ENCODE measurements around the gene FLT3.

The FLT3 gene

GRCh38 chr13:27968316-27969081 is 131.9 kb downstream of the FLT3 start:
- no peaks in the 10 kb centered on the region for H3K36me3 Mint-ChIP-seq (ENCODE audit: low read depth)
- peak overlapping the region; percentile 97 for H3K4me3 Mint-ChIP-seq
- peak; percentile 67 for DNase-seq
- H3K9me3 Mint-ChIP-seq, result no peaks in the 10 kb centered on the region
- H3K27ac Mint-ChIP-seq, result no peak overlapping the region
- no peak for TF ChIP-seq CTCF (IDR thresholded peaks at IDR 0.05)
- peaks cover 5% of the 10 kb centered on the region for H3K27me3 Mint-ChIP-seq (ENCODE audit: low read depth, poor library complexity)
- peaks cover 82% of the 10 kb centered on the region for H3K4me1 Mint-ChIP-seq

GRCh38 chr13:27967736-27968315 is 132.6 kb downstream of the FLT3 start:
- no peak for TF ChIP-seq CTCF (IDR thresholded peaks at IDR 0.05)
- Mint-ChIP-seq H3K27ac (peak overlapping the region; percentile 50), H3K9me3 (no peaks in the 10 kb centered on the region), H3K4me3 (peak overlapping the region; percentile 97), H3K4me1 (peaks cover 82% of the 10 kb centered on the region), H3K36me3 (ENCODE audit: low read depth) (no peaks in the 10 kb centered on the region), H3K27me3 (ENCODE audit: low read depth, poor library complexity) (peaks cover 8% of the 10 kb centered on the region)
- DNase-seq, result peak; percentile 54

GRCh38 chr13:27967203-27967735 is 133.1 kb downstream of the FLT3 start:
- Mint-ChIP-seq H3K9me3 (no peaks in the 10 kb centered on the region), H3K27me3 (ENCODE audit: low read depth, poor library complexity) (peaks cover 8% of the 10 kb centered on the region), H3K4me3 (peak overlapping the region; percentile 97), H3K36me3 (ENCODE audit: low read depth) (no peaks in the 10 kb centered on the region), H3K27ac (peak overlapping the region; percentile 50), H3K4me1 (peaks cover 82% of the 10 kb centered on the region)
- DNase-seq, result no peak
- no peak for TF ChIP-seq CTCF (IDR thresholded peaks at IDR 0.05)

GRCh38 chr13:27966641-27967202 is 133.7 kb downstream of the FLT3 start:
- peak overlapping the region; percentile 97 for H3K4me3 Mint-ChIP-seq
- H3K9me3 Mint-ChIP-seq, result no peaks in the 10 kb centered on the region
- H3K27me3 Mint-ChIP-seq (ENCODE audit: low read depth, poor library complexity), result peaks cover 8% of the 10 kb centered on the region
- H3K4me1 Mint-ChIP-seq, result peaks cover 82% of the 10 kb centered on the region
- no peaks in the 10 kb centered on the region for H3K36me3 Mint-ChIP-seq (ENCODE audit: low read depth)
- no peak for TF ChIP-seq CTCF (IDR thresholded peaks at IDR 0.05)
- peak; percentile 56 for DNase-seq
- peak overlapping the region; percentile 50 for H3K27ac Mint-ChIP-seq

- peak overlapping the region; percentile 69 for H3K27ac Mint-ChIP-seq
- no peaks in the 10 kb centered on the region for H3K36me3 Mint-ChIP-seq (ENCODE audit: low read depth)
- TF ChIP-seq CTCF (IDR thresholded peaks at IDR 0.05), result no peak
- H3K27me3 Mint-ChIP-seq (ENCODE audit: low read depth, poor library complexity), result peaks cover 8% of the 10 kb centered on the region
- peaks cover 82% of the 10 kb centered on the region for H3K4me1 Mint-ChIP-seq
- peak; percentile 59 for DNase-seq
- H3K4me3 Mint-ChIP-seq, result peak overlapping the region; percentile 97
- H3K9me3 Mint-ChIP-seq, result no peaks in the 10 kb centered on the region
These were observed 134.4 kb downstream of the FLT3 start for GRCh38 chr13:27965740-27966640.

Measured in nephron progenitor cell (in vitro differentiated cells).